ENCODE results near the gene CCDC149.
A peak's percentile ranks its signal among the peaks of the same experiment; 100 is the strongest.

CCDC149 gene

DNA sequence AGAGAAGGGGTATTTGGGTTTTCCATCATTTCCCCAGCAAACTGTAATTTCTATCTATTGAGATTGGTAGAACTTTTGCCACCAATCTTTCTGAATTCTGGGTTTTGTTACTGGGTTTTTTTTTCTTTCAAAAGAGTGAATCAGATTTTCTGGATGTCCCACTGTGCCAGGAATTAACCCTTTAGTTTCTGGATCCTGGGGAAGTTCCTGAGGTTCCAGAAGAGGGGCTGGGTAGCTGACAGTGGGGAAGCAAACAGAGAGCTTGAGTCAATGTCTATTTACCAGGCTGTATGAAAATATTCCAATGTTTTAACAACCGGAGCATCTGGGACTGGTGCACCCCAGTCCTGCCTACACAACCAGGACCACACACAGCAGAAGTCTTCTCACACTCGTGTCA lies 143.3 kb downstream of the CCDC149 start:
- TF ChIP-seq, protein P1, sequence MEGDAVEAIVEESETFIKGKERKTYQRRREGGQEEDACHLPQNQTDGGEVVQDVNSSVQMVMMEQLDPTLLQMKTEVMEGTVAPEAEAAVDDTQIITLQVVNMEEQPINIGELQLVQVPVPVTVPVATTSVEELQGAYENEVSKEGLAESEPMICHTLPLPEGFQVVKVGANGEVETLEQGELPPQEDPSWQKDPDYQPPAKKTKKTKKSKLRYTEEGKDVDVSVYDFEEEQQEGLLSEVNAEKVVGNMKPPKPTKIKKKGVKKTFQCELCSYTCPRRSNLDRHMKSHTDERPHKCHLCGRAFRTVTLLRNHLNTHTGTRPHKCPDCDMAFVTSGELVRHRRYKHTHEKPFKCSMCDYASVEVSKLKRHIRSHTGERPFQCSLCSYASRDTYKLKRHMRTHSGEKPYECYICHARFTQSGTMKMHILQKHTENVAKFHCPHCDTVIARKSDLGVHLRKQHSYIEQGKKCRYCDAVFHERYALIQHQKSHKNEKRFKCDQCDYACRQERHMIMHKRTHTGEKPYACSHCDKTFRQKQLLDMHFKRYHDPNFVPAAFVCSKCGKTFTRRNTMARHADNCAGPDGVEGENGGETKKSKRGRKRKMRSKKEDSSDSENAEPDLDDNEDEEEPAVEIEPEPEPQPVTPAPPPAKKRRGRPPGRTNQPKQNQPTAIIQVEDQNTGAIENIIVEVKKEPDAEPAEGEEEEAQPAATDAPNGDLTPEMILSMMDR (conservative IDR thresholded peaks at IDR 0.05; ENCODE audit: low read length), result no peak
- H3K4me3 ChIP-seq (ENCODE audit: low read length), result no peak overlapping the region
- no peak for DNase-seq (ENCODE audit: low read depth)

DNA sequence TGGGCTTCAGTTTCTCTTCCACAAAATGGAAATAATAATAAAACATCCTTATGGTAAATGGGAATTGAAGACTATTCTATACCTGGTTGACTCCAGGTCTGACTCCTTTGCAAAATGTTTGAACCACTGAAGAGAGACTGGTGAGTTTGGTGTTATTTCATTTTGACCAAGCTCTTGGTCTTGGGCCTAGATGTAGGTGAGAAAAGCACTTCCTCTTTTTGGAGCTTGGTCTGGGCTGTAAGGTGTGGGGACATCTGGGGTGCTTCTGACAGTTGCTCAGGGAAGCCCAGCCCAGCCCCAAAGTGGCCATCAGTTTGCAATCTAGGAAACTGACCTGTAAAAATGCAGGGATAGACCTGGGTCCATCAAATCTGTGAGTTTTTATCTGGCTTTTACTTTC lies 144.2 kb downstream of the CCDC149 start:
- no peak for DNase-seq (ENCODE audit: low read depth)
- H3K4me3 ChIP-seq (ENCODE audit: low read length), result no peak overlapping the region
- TF ChIP-seq, protein P1 (conservative IDR thresholded peaks at IDR 0.05; ENCODE audit: low read length), result no peak

- TF ChIP-seq, protein P1 (conservative IDR thresholded peaks at IDR 0.05; ENCODE audit: low read length), result no peak
- DNase-seq (ENCODE audit: low read depth), result no peak
Measured at GRCh38 chr4:24768006-24768405, 144.8 kb downstream of the CCDC149 start.

GRCh38 chr4:24765376-24765988 lies 147.4 kb downstream of the CCDC149 start:
- peak; percentile 85 for DNase-seq (ENCODE audit: low read depth)
- H3K4me3 ChIP-seq (ENCODE audit: low read length), result no peak overlapping the region
- TF ChIP-seq, protein P1 (conservative IDR thresholded peaks at IDR 0.05; ENCODE audit: low read length), result no peak

More at GRCh38 chr4:24768006-24768405, 144.8 kb downstream of the CCDC149 start:
- no peak overlapping the region for H3K4me3 ChIP-seq (ENCODE audit: low read length)

DNA sequence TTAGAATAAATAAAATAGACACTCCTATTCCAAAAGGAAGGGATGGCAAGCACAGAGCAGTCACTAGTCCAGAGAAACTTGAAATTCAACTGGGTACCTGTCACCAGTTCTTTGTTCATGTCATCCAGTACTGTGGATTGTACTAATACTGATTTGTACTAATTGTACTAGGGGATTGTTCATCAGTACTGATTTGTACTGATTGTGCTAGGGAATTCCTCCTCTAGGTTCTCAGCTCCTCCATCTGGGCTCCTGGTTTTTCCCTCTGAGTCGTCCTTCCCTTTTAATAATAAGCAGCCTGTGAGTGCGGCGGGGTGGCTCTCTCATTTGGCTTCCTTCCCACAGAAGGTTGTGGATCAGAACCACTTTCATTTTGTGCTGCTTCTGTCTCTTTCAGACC lies 148.5 kb downstream of the CCDC149 start:
- H3K4me3 ChIP-seq (ENCODE audit: low read length), result no peak overlapping the region
- DNase-seq (ENCODE audit: low read depth), result no peak
- TF ChIP-seq, protein P1 (conservative IDR thresholded peaks at IDR 0.05; ENCODE audit: low read length), result no peak

DNA sequence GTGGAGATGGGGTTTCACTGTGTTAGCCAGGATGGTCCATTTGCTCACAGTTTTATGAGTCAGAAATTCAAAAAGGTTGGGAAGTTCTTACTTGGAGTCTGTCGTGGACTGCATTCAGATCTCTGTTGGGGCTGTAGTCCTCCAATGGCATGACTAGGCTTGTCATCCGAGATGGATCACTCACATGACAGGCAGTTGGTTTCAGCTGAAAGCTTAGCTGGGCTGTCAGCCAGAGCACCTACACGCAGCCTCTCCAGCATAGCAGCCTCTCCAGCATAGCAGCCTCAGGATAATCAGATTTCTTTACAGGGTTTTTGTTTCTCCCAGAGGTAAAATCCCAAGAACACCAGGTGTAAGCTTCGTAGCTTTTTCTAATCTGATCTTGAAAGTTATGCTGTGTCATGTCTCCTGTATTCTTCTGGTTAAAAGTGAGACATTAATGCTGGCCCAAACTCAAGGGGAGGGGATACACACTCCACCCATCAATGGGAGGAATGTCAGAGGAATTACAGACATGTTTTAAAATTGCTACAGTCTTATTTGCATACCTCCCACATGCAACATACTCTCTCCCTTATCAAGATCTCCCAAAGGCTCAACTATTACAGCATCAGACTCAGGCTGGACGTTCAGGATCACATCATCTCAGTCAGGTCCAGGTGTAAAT lies 149.1 kb downstream of the CCDC149 start:
- H3K4me3 ChIP-seq (ENCODE audit: low read length), result no peak overlapping the region
- DNase-seq (ENCODE audit: low read depth), result peak; percentile 78
- TF ChIP-seq, protein P1 (conservative IDR thresholded peaks at IDR 0.05; ENCODE audit: low read length), result no peak
